ENCODE measurements around the gene PITPNC1.

The PITPNC1 gene

GRCh38 chr17:67557921-67558320, 180.8 kb downstream of the PITPNC1 start:
- Histone ChIP-seq H3K4me1 (ENCODE audit: insufficient read depth, low read length) (no peaks in the 10 kb centered on the region), H3K9me3 (ENCODE audit: insufficient read depth, low read depth, low read length) (no peaks in the 10 kb centered on the region), H3K9ac (ENCODE audit: low read depth, low read length) (no peak overlapping the region), H3K36me3 (ENCODE audit: insufficient read depth, low read length) (peaks cover 3% of the 10 kb centered on the region), H3K27me3 (ENCODE audit: insufficient read depth, low read length) (no peaks in the 10 kb centered on the region), H3K4me3 (ENCODE audit: low read length) (no peak overlapping the region), H3K27ac (ENCODE audit: low read depth, low read length) (no peak overlapping the region)
- WGBS = 88% methylated on average over 4 of the region's 5 CpGs

GRCh38 chr17:67558740-67559380, 181.8 kb downstream of the PITPNC1 start:
- no peak overlapping the region for H3K4me3 ChIP-seq (ENCODE audit: low read length)
- no peak overlapping the region for H3K9ac ChIP-seq (ENCODE audit: low read depth, low read length)
- H3K27me3 ChIP-seq (ENCODE audit: insufficient read depth, low read length) = no peaks in the 10 kb centered on the region
- H3K36me3 ChIP-seq (ENCODE audit: insufficient read depth, low read length) = peaks cover 3% of the 10 kb centered on the region
- no peaks in the 10 kb centered on the region for H3K4me1 ChIP-seq (ENCODE audit: insufficient read depth, low read length)
- 95% methylated on average over 5 of the region's 5 CpGs for WGBS
- H3K9me3 ChIP-seq (ENCODE audit: insufficient read depth, low read depth, low read length) = no peaks in the 10 kb centered on the region
- H3K27ac ChIP-seq (ENCODE audit: low read depth, low read length) = no peak overlapping the region

GRCh38 chr17:67559381-67559966, 182.4 kb downstream of the PITPNC1 start:
- Histone ChIP-seq H3K4me1 (ENCODE audit: insufficient read depth, low read length) (no peaks in the 10 kb centered on the region), H3K4me3 (ENCODE audit: low read length) (no peak overlapping the region), H3K36me3 (ENCODE audit: insufficient read depth, low read length) (peaks cover 3% of the 10 kb centered on the region; the same call in 1 of the 2 replicates), H3K9ac (ENCODE audit: low read depth, low read length) (no peak overlapping the region), H3K27me3 (ENCODE audit: insufficient read depth, low read length) (no peaks in the 10 kb centered on the region), H3K27ac (ENCODE audit: low read depth, low read length) (no peak overlapping the region), H3K9me3 (ENCODE audit: insufficient read depth, low read depth, low read length) (0 out of 2 replicates have a peak, but pooled peaks cover 3% of the 10 kb centered on the region)
- 91% methylated on average over 8 of the region's 10 CpGs for WGBS

- H3K4me1 ChIP-seq (ENCODE audit: insufficient read depth, low read length) = no peaks in the 10 kb centered on the region
- no peaks in the 10 kb centered on the region; the same call in 1 of the 2 replicates for H3K36me3 ChIP-seq (ENCODE audit: insufficient read depth, low read length)
- 93% methylated on average over 10 of the region's 10 CpGs for WGBS
- no peak overlapping the region for H3K9ac ChIP-seq (ENCODE audit: low read depth, low read length)
- H3K4me3 ChIP-seq (ENCODE audit: low read length) = no peak overlapping the region
- 0 out of 2 replicates have a peak, but pooled peaks cover 3% of the 10 kb centered on the region for H3K9me3 ChIP-seq (ENCODE audit: insufficient read depth, low read depth, low read length)
- no peak overlapping the region for H3K27ac ChIP-seq (ENCODE audit: low read depth, low read length)
- H3K27me3 ChIP-seq (ENCODE audit: insufficient read depth, low read length) = no peaks in the 10 kb centered on the region
Observed at GRCh38 chr17:67562005-67562404, 184.9 kb downstream of the PITPNC1 start.

- H3K27me3 ChIP-seq (ENCODE audit: insufficient read depth, low read length) = no peaks in the 10 kb centered on the region
- no peak overlapping the region for H3K4me3 ChIP-seq (ENCODE audit: low read length)
- H3K9ac ChIP-seq (ENCODE audit: low read depth, low read length) = no peak overlapping the region
- H3K36me3 ChIP-seq (ENCODE audit: insufficient read depth, low read length) = no peaks in the 10 kb centered on the region; the same call in 1 of the 2 replicates
- H3K27ac ChIP-seq (ENCODE audit: low read depth, low read length) = no peak overlapping the region
- H3K9me3 ChIP-seq (ENCODE audit: insufficient read depth, low read depth, low read length) = 0 out of 2 replicates have a peak, but pooled peaks cover 3% of the 10 kb centered on the region
- no peaks in the 10 kb centered on the region for H3K4me1 ChIP-seq (ENCODE audit: insufficient read depth, low read length)
Observed at GRCh38 chr17:67563692-67564228, 186.7 kb downstream of the PITPNC1 start.

GRCh38 chr17:67565068-67565467, 188.0 kb downstream of the PITPNC1 start:
- WGBS = 96% methylated on average over 2 of the region's 2 CpGs
- Histone ChIP-seq H3K4me3 (ENCODE audit: low read length) (no peak overlapping the region), H3K27ac (ENCODE audit: low read depth, low read length) (no peak overlapping the region), H3K36me3 (ENCODE audit: insufficient read depth, low read length) (no peaks in the 10 kb centered on the region; the same call in 1 of the 2 replicates), H3K27me3 (ENCODE audit: insufficient read depth, low read length) (no peaks in the 10 kb centered on the region), H3K9me3 (ENCODE audit: insufficient read depth, low read depth, low read length) (0 out of 2 replicates have a peak, but pooled peaks cover 3% of the 10 kb centered on the region), H3K9ac (ENCODE audit: low read depth, low read length) (no peak overlapping the region), H3K4me1 (ENCODE audit: insufficient read depth, low read length) (no peaks in the 10 kb centered on the region)

GRCh38 chr17:67566656-67567055, 189.6 kb downstream of the PITPNC1 start:
- Histone ChIP-seq H3K9me3 (ENCODE audit: insufficient read depth, low read depth, low read length) (0 out of 2 replicates have a peak, but pooled peaks cover 3% of the 10 kb centered on the region), H3K9ac (ENCODE audit: low read depth, low read length) (no peak overlapping the region), H3K36me3 (ENCODE audit: insufficient read depth, low read length) (no peaks in the 10 kb centered on the region; the same call in 1 of the 2 replicates), H3K4me1 (ENCODE audit: insufficient read depth, low read length) (no peaks in the 10 kb centered on the region), H3K27ac (ENCODE audit: low read depth, low read length) (no peak overlapping the region), H3K27me3 (ENCODE audit: insufficient read depth, low read length) (no peaks in the 10 kb centered on the region), H3K4me3 (ENCODE audit: low read length) (no peak overlapping the region)
- WGBS = 91% methylated on average over 3 of the region's 3 CpGs

GRCh38 chr17:67569015-67569451, 192.0 kb downstream of the PITPNC1 start:
- no peaks in the 10 kb centered on the region for H3K36me3 ChIP-seq (ENCODE audit: insufficient read depth, low read length)
- H3K4me3 ChIP-seq (ENCODE audit: low read length) = no peak overlapping the region
- 0 out of 2 replicates have a peak, but pooled peaks cover 3% of the 10 kb centered on the region for H3K9me3 ChIP-seq (ENCODE audit: insufficient read depth, low read depth, low read length)
- WGBS = 90% methylated on average over 5 of the region's 5 CpGs
- H3K27me3 ChIP-seq (ENCODE audit: insufficient read depth, low read length) = no peaks in the 10 kb centered on the region
- H3K9ac ChIP-seq (ENCODE audit: low read depth, low read length) = no peak overlapping the region
- H3K27ac ChIP-seq (ENCODE audit: low read depth, low read length) = no peak overlapping the region
- no peaks in the 10 kb centered on the region for H3K4me1 ChIP-seq (ENCODE audit: insufficient read depth, low read length)

- WGBS = 83% methylated on average over 6 of the region's 6 CpGs
- Histone ChIP-seq H3K4me3 (ENCODE audit: low read length) (no peak overlapping the region), H3K27ac (ENCODE audit: low read depth, low read length) (no peak overlapping the region), H3K27me3 (ENCODE audit: insufficient read depth, low read length) (no peaks in the 10 kb centered on the region), H3K4me1 (ENCODE audit: insufficient read depth, low read length) (no peaks in the 10 kb centered on the region), H3K9ac (ENCODE audit: low read depth, low read length) (no peak overlapping the region), H3K36me3 (ENCODE audit: insufficient read depth, low read length) (no peaks in the 10 kb centered on the region), H3K9me3 (ENCODE audit: insufficient read depth, low read depth, low read length) (no peaks in the 10 kb centered on the region)
Observed at GRCh38 chr17:67569873-67570272, 192.8 kb downstream of the PITPNC1 start.

- Histone ChIP-seq H3K9ac (ENCODE audit: low read depth, low read length) (no peak overlapping the region), H3K27ac (ENCODE audit: low read depth, low read length) (no peak overlapping the region), H3K27me3 (ENCODE audit: insufficient read depth, low read length) (no peaks in the 10 kb centered on the region), H3K4me3 (ENCODE audit: low read length) (no peak overlapping the region), H3K36me3 (ENCODE audit: insufficient read depth, low read length) (no peaks in the 10 kb centered on the region), H3K4me1 (ENCODE audit: insufficient read depth, low read length) (no peaks in the 10 kb centered on the region), H3K9me3 (ENCODE audit: insufficient read depth, low read depth, low read length) (no peaks in the 10 kb centered on the region)
- WGBS = no CpG with 5 or more reads among the region's 1 CpG
Observed at GRCh38 chr17:67570797-67571196, 193.7 kb downstream of the PITPNC1 start.

GRCh38 chr17:67571478-67571877, 194.4 kb downstream of the PITPNC1 start:
- H3K4me1 ChIP-seq (ENCODE audit: insufficient read depth, low read length) = no peaks in the 10 kb centered on the region
- H3K4me3 ChIP-seq (ENCODE audit: low read length) = no peak overlapping the region
- no peaks in the 10 kb centered on the region for H3K9me3 ChIP-seq (ENCODE audit: insufficient read depth, low read depth, low read length)
- 95% methylated on average over 6 of the region's 6 CpGs for WGBS
- no peak overlapping the region for H3K9ac ChIP-seq (ENCODE audit: low read depth, low read length)
- H3K36me3 ChIP-seq (ENCODE audit: insufficient read depth, low read length) = no peaks in the 10 kb centered on the region
- no peaks in the 10 kb centered on the region for H3K27me3 ChIP-seq (ENCODE audit: insufficient read depth, low read length)
- H3K27ac ChIP-seq (ENCODE audit: low read depth, low read length) = no peak overlapping the region

Measured in HUES64 (cell line).